Activated B cell treated with CpG ODN at 0.5 μM for 24 hours (primary cell): ENCODE measurements around the gene TRPV6. TPM values are rescaled to one million over a fixed set of nuclear protein-coding genes. Genes with fewer than 3 reads are reported as not detected.

ENCODE experiments used
- ATAC-seq: fragments of 200-7000 bp; cut with Tn5 transposase; one replicate; pipeline ENCODE4 v1.10.0; 2021; ENCODE audit warnings: low read depth, mild to moderate bottlenecking, moderate library complexity
- CTCF ChIA-PET: fragments of 350-600 bp; sonication (Branson Sonifier 250); formaldehyde crosslinking; loops from one replicate; lab custom pipeline; 2021; ENCODE audit warnings: antibody characterized with exemption; lab: Charles Lee
- POLR2A ChIA-PET: fragments of 350-600 bp; sonication (Branson Sonifier 250); formaldehyde crosslinking; loops from one replicate; lab custom pipeline; 2021; ENCODE audit warnings: antibody characterized with exemption; lab: Charles Lee
- DNase-seq: peaks from one replicate; pipeline ENCODE4 v3.0.0; 2022
- H3K27ac Mint-ChIP-seq: one replicate; pipeline ENCODE4 v1.8.0; 2020; ENCODE audit warnings: mixed read lengths
- H3K27me3 Mint-ChIP-seq: one replicate; pipeline ENCODE4 v1.8.0; 2021; ENCODE audit warnings: mixed read lengths
- H3K36me3 Mint-ChIP-seq: one replicate; pipeline ENCODE4 v1.8.0; 2021; ENCODE audit warnings: low read depth, mixed read lengths
- H3K4me1 Mint-ChIP-seq: one replicate; pipeline ENCODE4 v1.8.0; 2021; ENCODE audit warnings: mixed read lengths
- H3K4me3 Mint-ChIP-seq: one replicate; pipeline ENCODE4 v1.8.0; 2020; ENCODE audit warnings: mild to moderate bottlenecking, mixed read lengths
- H3K9me3 Mint-ChIP-seq: one replicate; pipeline ENCODE4 v1.8.0; 2020; ENCODE audit warnings: mixed read lengths
- CTCF ChIP-seq: fragments of 200-600 bp; IDR thresholded peaks from one replicate; pipeline ENCODE4 v1.8.0; 2022; ENCODE audit warnings: antibody characterized with exemption, mild to moderate bottlenecking
- intact Hi-C: fragments of 100-400 bp; cut with micrococcal nuclease; formaldehyde crosslinking; loops from one replicate; pipeline ENCODE4 v1.15.1; 2024
- total RNA-seq: library from RNA; stranded (reverse); gene quantifications from 2 replicates; pipeline ENCODE4 v1.2.3, GENCODE V29; 2022

Gene TRPV6
- total RNA-seq, 1 donor from 2014 or later = not detected

- Mint-ChIP-seq H3K27ac (no peak overlapping the region), H3K4me3 (no peak overlapping the region), H3K27me3 (no peaks in the 10 kb centered on the region), H3K36me3 (peaks cover 37% of the 10 kb centered on the region), H3K4me1 (no peaks in the 10 kb centered on the region), H3K9me3 (no peaks in the 10 kb centered on the region)
- intact Hi-C loops = no loop called here
- TF ChIP-seq CTCF = no peak
- ChIA-PET CTCF (no interaction called here), POLR2A (no interaction called here)
- DNase-seq = no peak
- no peak for ATAC-seq
These were observed 15.4 kb downstream of the TRPV6 start for GRCh38 chr7:142870147-142870559.

- H3K4me3 Mint-ChIP-seq = no peak overlapping the region
- H3K27ac Mint-ChIP-seq = no peak overlapping the region
- peaks cover 41% of the 10 kb centered on the region for H3K36me3 Mint-ChIP-seq
- H3K9me3 Mint-ChIP-seq = no peaks in the 10 kb centered on the region
- no peak for ATAC-seq
- ChIA-PET POLR2A (no interaction called here), CTCF (no interaction called here)
- H3K4me1 Mint-ChIP-seq = no peaks in the 10 kb centered on the region
- no peak for TF ChIP-seq CTCF
- H3K27me3 Mint-ChIP-seq = no peaks in the 10 kb centered on the region
- DNase-seq = no peak
- intact Hi-C loops = no loop called here
These were observed 16.1 kb downstream of the TRPV6 start for GRCh38 chr7:142869434-142869833.

GRCh38 chr7:142868986-142869415 is 16.5 kb downstream of the TRPV6 start:
- no peaks in the 10 kb centered on the region for H3K27me3 Mint-ChIP-seq
- ChIA-PET CTCF (no interaction called here), POLR2A (no interaction called here)
- H3K36me3 Mint-ChIP-seq = peaks cover 46% of the 10 kb centered on the region
- no peak for TF ChIP-seq CTCF
- no peaks in the 10 kb centered on the region for H3K4me1 Mint-ChIP-seq
- H3K9me3 Mint-ChIP-seq = no peaks in the 10 kb centered on the region
- no peak for ATAC-seq
- intact Hi-C loops = no loop called here
- H3K4me3 Mint-ChIP-seq = no peak overlapping the region
- no peak for DNase-seq
- H3K27ac Mint-ChIP-seq = no peak overlapping the region

- Mint-ChIP-seq H3K4me1 (no peaks in the 10 kb centered on the region), H3K27ac (no peak overlapping the region), H3K27me3 (no peaks in the 10 kb centered on the region), H3K9me3 (no peaks in the 10 kb centered on the region), H3K36me3 (peaks cover 52% of the 10 kb centered on the region), H3K4me3 (no peak overlapping the region)
- ATAC-seq = no peak
- DNase-seq = no peak
- TF ChIP-seq CTCF = no peak
- intact Hi-C loops = no loop called here
- ChIA-PET CTCF (interaction anchor here (2.8 kb wide), 1 partner anchor 17 kb away, joined by 15 read pairs; no protein-coding TSS in a partner anchor), POLR2A (no interaction called here)
These were observed 17.2 kb downstream of the TRPV6 start for GRCh38 chr7:142868188-142868985.

- H3K27me3 Mint-ChIP-seq = no peaks in the 10 kb centered on the region
- H3K27ac Mint-ChIP-seq = no peak overlapping the region
- ChIA-PET POLR2A (no interaction called here), CTCF (interaction anchor here (2.1 to 3.2 kb wide), 3 partner anchors 16 to 236 kb away, joined by 11 to 28 read pairs (median 15); no protein-coding TSS in a partner anchor)
- peaks cover 59% of the 10 kb centered on the region for H3K36me3 Mint-ChIP-seq
- H3K4me3 Mint-ChIP-seq = no peak overlapping the region
- ATAC-seq (no peak), DNase-seq (no peak)
- no peak for TF ChIP-seq CTCF
- no peaks in the 10 kb centered on the region for H3K4me1 Mint-ChIP-seq
- no peaks in the 10 kb centered on the region for H3K9me3 Mint-ChIP-seq
- intact Hi-C loops = no loop called here
These were observed 18.0 kb downstream of the TRPV6 start for GRCh38 chr7:142867398-142868187.
